ENCODE data around the gene TBL1XR1.

Gene TBL1XR1

DNA sequence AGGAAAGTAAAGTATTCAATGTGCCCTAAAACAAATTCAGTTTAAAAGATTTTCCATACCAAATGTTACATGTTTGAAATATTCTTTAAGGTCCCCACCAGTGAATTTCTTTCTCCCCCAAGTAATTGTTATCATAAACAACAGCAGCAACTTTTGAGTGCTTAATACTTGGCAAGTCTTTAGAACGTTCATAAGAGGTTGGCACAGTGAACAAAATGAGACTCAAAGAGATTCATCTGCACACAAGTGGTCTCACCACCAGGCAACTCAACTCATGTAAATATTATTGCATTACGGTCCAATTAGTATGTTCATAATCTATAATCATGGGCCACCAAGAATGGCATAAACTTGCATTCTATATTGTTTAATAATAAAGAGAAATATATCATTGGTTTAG, 98.7 kb downstream of the TBL1XR1 start:
- FAIRE-seq, result no peak
- DNase-seq (ENCODE audit: insufficient read length, low spot score), result no peak
- TF ChIP-seq CTCF (IDR thresholded peaks at IDR 0.05; ENCODE audit: insufficient read depth, missing control alignments), result no peak

DNA sequence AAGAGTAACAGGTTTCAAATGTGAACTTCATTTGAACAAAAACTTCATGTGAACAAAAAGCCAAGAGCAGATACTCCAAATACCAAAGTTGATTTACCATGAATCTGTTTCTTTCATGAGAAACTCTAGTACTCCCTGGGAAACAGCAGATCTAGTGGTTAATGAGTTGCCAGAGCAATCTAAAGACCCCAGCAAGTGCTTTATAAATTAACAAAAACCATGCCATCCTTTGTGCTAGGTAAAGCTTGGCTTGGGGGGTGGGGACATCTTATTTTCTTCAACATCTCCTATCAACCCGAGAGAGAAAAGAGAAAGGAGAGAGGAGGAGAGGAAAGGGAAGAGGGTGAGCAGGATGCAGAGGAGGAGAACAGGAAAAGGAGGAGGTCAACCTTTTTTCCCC, 100.7 kb downstream of the TBL1XR1 start:
- DNase-seq (ENCODE audit: insufficient read length, low spot score) (no peak), FAIRE-seq (no peak)
- no peak for TF ChIP-seq CTCF (IDR thresholded peaks at IDR 0.05; ENCODE audit: insufficient read depth, missing control alignments)

- DNase-seq (ENCODE audit: insufficient read length, low spot score) (no peak), FAIRE-seq (no peak)
- no peak for TF ChIP-seq CTCF (IDR thresholded peaks at IDR 0.05; ENCODE audit: insufficient read depth, missing control alignments)
These were observed 103.3 kb downstream of the TBL1XR1 start for GRCh38 chr3:177093966-177094365.

- FAIRE-seq (peak; percentile 25), DNase-seq (ENCODE audit: insufficient read length, low spot score) (no peak)
- no peak for TF ChIP-seq CTCF (IDR thresholded peaks at IDR 0.05; ENCODE audit: insufficient read depth, missing control alignments)
These were observed 107.4 kb downstream of the TBL1XR1 start for GRCh38 chr3:177089901-177090300.

DNA sequence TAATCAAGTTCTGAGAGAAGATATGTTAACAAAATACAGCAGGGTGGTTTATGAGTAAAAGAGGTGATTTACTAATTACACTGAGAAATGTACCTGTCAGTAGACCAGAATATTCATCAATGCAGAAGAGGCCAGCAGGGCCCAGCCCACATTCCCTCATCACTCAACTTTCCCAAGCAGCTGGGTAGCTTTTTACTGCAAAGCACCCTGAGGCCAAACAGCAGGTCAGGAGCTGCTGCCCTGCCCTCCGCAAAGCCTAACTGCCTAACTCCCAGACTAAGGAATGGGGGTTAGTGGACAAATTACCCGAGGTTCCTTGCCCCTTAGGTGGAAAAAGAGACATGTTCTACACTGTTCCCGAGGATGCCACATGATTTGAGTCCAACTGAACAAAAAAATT, 108.2 kb downstream of the TBL1XR1 start:
- DNase-seq (ENCODE audit: insufficient read length, low spot score) (no peak), FAIRE-seq (no peak)
- TF ChIP-seq CTCF (IDR thresholded peaks at IDR 0.05; ENCODE audit: insufficient read depth, missing control alignments), result no peak

GRCh38 chr3:177085794-177086193, 111.5 kb downstream of the TBL1XR1 start:
- no peak for FAIRE-seq
- no peak for DNase-seq (ENCODE audit: insufficient read length, low spot score)
- TF ChIP-seq CTCF (IDR thresholded peaks at IDR 0.05; ENCODE audit: insufficient read depth, missing control alignments), result no peak

- FAIRE-seq, result no peak
These were observed 112.7 kb downstream of the TBL1XR1 start for GRCh38 chr3:177084616-177085015.

More at GRCh38 chr3:177084616-177085015, 112.7 kb downstream of the TBL1XR1 start:
- DNase-seq (ENCODE audit: insufficient read length, low spot score), result no peak
- no peak for TF ChIP-seq CTCF (IDR thresholded peaks at IDR 0.05; ENCODE audit: insufficient read depth, missing control alignments)
